ENCODE measurements around the gene TMF1. TPM values are rescaled to one million over a fixed set of nuclear protein-coding genes. Genes with fewer than 3 reads are reported as not detected.

Gene TMF1
- total and polyA plus RNA-seq, 2 of the 8 experiments (the other 6 are each of a cell fraction or from before 2014, with no cell fraction given), result 1.4 to 18.3 TPM

GRCh38 chr3:68999605-69000004, 52.5 kb downstream of the TMF1 start:
- peaks cover 0 to 31% (median 5%) of the 10 kb centered on the region in 4 experiments; a peak in 6 of 8 replicates for H3K36me3 ChIP-seq (ENCODE audit: control insufficient read depth in 2 of 4, insufficient read depth in 4 of 4, low read length in 3 of 4)
- TF ChIP-seq CTBP2 (IDR thresholded peaks at IDR 0.05; ENCODE audit: borderline replicate concordance, insufficient read depth, insufficient read length, low read length) (no peak), KDM1A (IDR thresholded peaks at IDR 0.05; ENCODE audit: borderline replicate concordance, low read length) (no peak), SIX5 (IDR thresholded peaks at IDR 0.05; ENCODE audit: low read depth, low read length) (no peak), BACH1 (IDR thresholded peaks at IDR 0.05; ENCODE audit: low read length) (no peak), TCF12 (IDR thresholded peaks at IDR 0.05; ENCODE audit: low read depth, low read length) (no peak), CEBPB (IDR thresholded peaks at IDR 0.05; ENCODE audit: low read depth, low read length) (no peak)

More at GRCh38 chr3:68999605-69000004, 52.5 kb downstream of the TMF1 start:
- Histone ChIP-seq H3K4me3 (ENCODE audit: extremely low read depth in 1 of 4, insufficient read depth in 2 of 4, low read depth in 3 of 4, low read length in 4 of 4) (no peak overlapping the region), H3K27ac (ENCODE audit: low read depth, low read length) (no peak overlapping the region), H2AK5ac (ENCODE audit: low read depth, low read length) (no peak overlapping the region), H3K23ac (ENCODE audit: insufficient read length) (no peak overlapping the region), H2BK120ac (replicated peaks; ENCODE audit: low read depth, low read length) (no peak overlapping the region), H3K9ac (replicated peaks in 1 of 4; ENCODE audit: extremely low read depth in 1 of 4, low read depth in 3 of 4, low read length in 3 of 4) (no peak overlapping the region), H3K4me2 (ENCODE audit: insufficient read depth in 1 of 2, low read depth in 2 of 2, low read length in 2 of 2) (no peak overlapping the region), H3K27me3 (replicated peaks in 1 of 4; ENCODE audit: control insufficient read depth in 3 of 4, extremely low read depth in 1 of 4, insufficient read depth in 3 of 4, low read length in 3 of 4) (no peaks in the 10 kb centered on the region), H3K4me1 (replicated peaks in 1 of 4; ENCODE audit: control insufficient read depth in 3 of 4, insufficient read depth in 4 of 4, low read length in 3 of 4) (no peaks in the 10 kb centered on the region), H2BK20ac (ENCODE audit: low read length) (no peak overlapping the region), H2AFZ (ENCODE audit: low read length) (no peak overlapping the region), H3K79me2 (ENCODE audit: control insufficient read depth in 1 of 2, insufficient read depth in 2 of 2, low read length in 2 of 2) (no peaks in the 10 kb centered on the region), H3K18ac (ENCODE audit: extremely low read depth, low read length) (no peak overlapping the region), H2BK5ac (ENCODE audit: low read depth, low read length) (no peak overlapping the region), H4K20me1 (replicated peaks in 1 of 2; ENCODE audit: control insufficient read depth in 1 of 2, insufficient read depth in 2 of 2, low read length in 2 of 2) (no peaks in the 10 kb centered on the region), H3K9me3 (ENCODE audit: insufficient read depth in 2 of 2, low read depth in 1 of 2, low read length in 1 of 2) (no peaks in the 10 kb centered on the region), H3K23me2 (ENCODE audit: low read depth, low read length) (no peaks in the 10 kb centered on the region), H4K5ac (ENCODE audit: insufficient read length, low read depth, low read length) (no peak overlapping the region), H2BK15ac (ENCODE audit: low read length) (no peak overlapping the region), H3K4ac (replicated peaks; ENCODE audit: insufficient read length, low read depth, low read length) (no peak overlapping the region), H4K8ac (ENCODE audit: extremely low read depth, insufficient read depth, low read length) (no peak overlapping the region), H3K79me1 (ENCODE audit: low read depth, low read length) (no peaks in the 10 kb centered on the region), H4K91ac (replicated peaks; ENCODE audit: insufficient read length, low read length) (no peak overlapping the region), H2BK12ac (ENCODE audit: low read depth, low read length) (no peak overlapping the region), H3K56ac (replicated peaks; ENCODE audit: insufficient read length, low read depth, low read length) (no peak overlapping the region), H3K14ac (ENCODE audit: insufficient read length) (no peak overlapping the region)
- no peak for FAIRE-seq
- ChIA-PET POLR2A (ENCODE audit: partially characterized antibody) (interaction anchor here (1.1 to 1.2 kb wide), 2 partner anchors 9 to 22 kb away, joined by 3 to 7 read pairs; no protein-coding TSS in a partner anchor), CTCF (ENCODE audit: partially characterized antibody) (interaction anchor here (1.0 to 1.3 kb wide), 2 partner anchors 25 to 27 kb away, joined by 3 to 4 read pairs; no protein-coding TSS in a partner anchor)
- DNase-seq (ENCODE audit: low read depth in 1 of 2, low spot score in 2 of 2), result no peak
- 89% methylated on average over 1 of the region's 1 CpG; no CpG with 5 or more reads in 1 of the 2 experiments for WGBS, 2 experiments (ENCODE audit: extremely low coverage in 1 of 2, insufficient coverage in 1 of 2, insufficient read length in 1 of 2, insufficient replicate concordance in 2 of 2, low coverage in 1 of 2, low lambda C conversion rate in 2 of 2, missing lambda C conversion rate in 1 of 2)

Measured in H1 (cell line).